Measurements from ENCODE around the gene PNP.

DNA sequence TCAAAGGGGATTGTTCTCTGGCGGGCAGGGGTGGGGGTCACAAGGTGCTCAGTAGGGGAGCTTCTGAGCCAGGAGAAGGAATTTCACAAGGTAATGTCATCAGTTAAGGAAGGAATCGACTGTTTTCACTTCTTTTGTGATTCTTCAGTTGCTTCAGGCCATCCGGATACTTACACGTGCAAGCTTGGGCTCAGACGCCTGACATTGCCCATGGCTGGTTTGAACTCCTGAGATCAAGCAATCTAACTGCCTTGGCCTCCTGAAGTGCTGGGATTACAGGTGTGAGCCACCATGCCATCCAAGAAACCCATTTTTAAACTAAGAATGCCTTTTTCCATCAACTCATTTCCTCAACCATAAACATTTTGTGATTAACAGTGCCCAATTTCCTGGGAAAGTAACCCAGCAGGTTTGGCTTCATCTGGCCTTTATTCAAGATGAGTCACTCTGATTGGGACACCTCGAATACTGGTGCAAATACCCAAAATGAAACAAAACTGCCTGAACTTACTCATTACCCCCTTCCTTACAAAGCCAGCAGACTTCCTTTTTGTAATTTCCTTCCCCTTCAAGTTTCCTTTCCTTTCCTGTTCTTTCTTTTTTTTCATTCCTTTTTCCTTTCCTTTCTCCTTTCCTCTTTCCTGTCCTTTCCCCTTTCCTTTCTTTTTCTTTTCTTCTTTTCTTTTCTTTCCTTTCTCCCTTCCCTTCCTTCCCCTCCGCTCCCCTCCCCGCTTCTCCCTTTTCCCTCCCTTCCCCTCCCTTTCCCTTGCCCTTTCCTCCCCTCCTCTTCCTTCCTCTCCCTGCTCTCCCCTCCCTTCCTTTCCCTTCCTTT lies 25.9 kb downstream of the PNP start:
- TF ChIP-seq, protein P1, sequence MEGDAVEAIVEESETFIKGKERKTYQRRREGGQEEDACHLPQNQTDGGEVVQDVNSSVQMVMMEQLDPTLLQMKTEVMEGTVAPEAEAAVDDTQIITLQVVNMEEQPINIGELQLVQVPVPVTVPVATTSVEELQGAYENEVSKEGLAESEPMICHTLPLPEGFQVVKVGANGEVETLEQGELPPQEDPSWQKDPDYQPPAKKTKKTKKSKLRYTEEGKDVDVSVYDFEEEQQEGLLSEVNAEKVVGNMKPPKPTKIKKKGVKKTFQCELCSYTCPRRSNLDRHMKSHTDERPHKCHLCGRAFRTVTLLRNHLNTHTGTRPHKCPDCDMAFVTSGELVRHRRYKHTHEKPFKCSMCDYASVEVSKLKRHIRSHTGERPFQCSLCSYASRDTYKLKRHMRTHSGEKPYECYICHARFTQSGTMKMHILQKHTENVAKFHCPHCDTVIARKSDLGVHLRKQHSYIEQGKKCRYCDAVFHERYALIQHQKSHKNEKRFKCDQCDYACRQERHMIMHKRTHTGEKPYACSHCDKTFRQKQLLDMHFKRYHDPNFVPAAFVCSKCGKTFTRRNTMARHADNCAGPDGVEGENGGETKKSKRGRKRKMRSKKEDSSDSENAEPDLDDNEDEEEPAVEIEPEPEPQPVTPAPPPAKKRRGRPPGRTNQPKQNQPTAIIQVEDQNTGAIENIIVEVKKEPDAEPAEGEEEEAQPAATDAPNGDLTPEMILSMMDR (IDR thresholded peaks at IDR 0.05), result no peak
- TF ChIP-seq POLR2A (IDR thresholded peaks at IDR 0.05) (no peak), EP300 (IDR thresholded peaks at IDR 0.05) (no peak)
